Spleen (tissue), 11 donors: Measurements from ENCODE around the gene TMEM245. TPM values are rescaled to one million over a fixed set of nuclear protein-coding genes. Genes with fewer than 3 reads are reported as not detected.

Experiments used
- DNase-seq: peaks from one replicate; pipeline ENCODE4 v3.0.0-alpha.2; 2020
- H3K27ac ChIP-seq, 8 donors: fragments of 200-600 bp; sonication (generic) in 7 of 8; 1 replicate in 4 of 8; 2 replicates in 4 of 8; pipeline versions ENCODE4 v1.5.0 to v1.8.0; 2016 to 2021; ENCODE audit warnings: inconsistent platforms in 4 of 8, mild to moderate bottlenecking in 4 of 8, moderate library complexity in 1 of 8
- H3K27me3 ChIP-seq, 7 donors: fragments of 200-600 bp; sonication (generic) in 6 of 7; replicated peaks in 1 of 7; 1 replicate in 4 of 7; 2 replicates in 3 of 7; pipeline versions ENCODE4 v1.5.0 to v1.8.0; 2016 to 2021; ENCODE audit warnings: inconsistent platforms in 3 of 7, mild to moderate bottlenecking in 1 of 7
- H3K36me3 ChIP-seq, 6 donors: fragments of 200-600 bp; sonication (generic) in 5 of 6; 1 replicate in 4 of 6; 2 replicates in 2 of 6; pipeline versions ENCODE4 v1.5.0 to v1.8.0; 2016 to 2021; ENCODE audit warnings: inconsistent platforms in 2 of 6
- H3K4me1 ChIP-seq, 6 donors: fragments of 200-600 bp; sonication (generic) in 5 of 6; 1 replicate in 3 of 6; 2 replicates in 3 of 6; pipeline versions ENCODE4 v1.5.0 to v1.8.0; 2016 to 2021; ENCODE audit warnings: inconsistent platforms in 3 of 6
- H3K4me3 ChIP-seq, 8 donors: fragments of 200-600 bp; sonication (generic) in 7 of 8; 1 replicate in 4 of 8; 2 replicates in 4 of 8; pipeline versions ENCODE4 v1.5.0 to v1.8.0; 2016 to 2021; ENCODE audit warnings: inconsistent platforms in 4 of 8, mild to moderate bottlenecking in 4 of 8, moderate library complexity in 2 of 8
- H3K9me3 ChIP-seq, 8 donors: fragments of 200-600 bp; sonication (generic) in 7 of 8; 1 replicate in 4 of 8; 2 replicates in 4 of 8; pipeline versions ENCODE4 v1.5.0 to v1.8.0; 2016 to 2021; ENCODE audit warnings: inconsistent platforms in 4 of 8
- POLR2A ChIP-seq, 3 donors: fragments of 450-650 bp; IDR thresholded peaks; one replicate each; pipeline ENCODE4 v1.5.1; 2017; ENCODE audit warnings: antibody characterized with exemption in 3 of 3, mild to moderate bottlenecking in 1 of 3
- POLR2AphosphoS5 ChIP-seq, 3 donors: sonication (generic); formaldehyde crosslinking; IDR thresholded peaks; one replicate each; pipeline ENCODE4 v1.5.1; 2017; ENCODE audit warnings: antibody characterized with exemption in 3 of 3
- WGBS, 5 donors: extraction: QIAGEN DNeasy Blood & Tissue Kit in 3 of 5; methylation state at CpG; one replicate each; pipeline versions ENCODE4 v1.1.5 to v1.1.7; 2013 to 2018; 5-methylcytosine and 5-hydroxymethylcytosine counted together
- intact Hi-C: fragments of 100-400 bp; cut with DNase I; formaldehyde crosslinking; loops from one replicate; pipeline ENCODE4 v1.15.0; 2023; ENCODE audit warnings: low total_unique reads
- polyA plus RNA-seq, 3 donors: library from polyadenylated mRNA; stranded (reverse); fragments of 200-250 nt; gene quantifications; one replicate each; pipeline ENCODE4 v1.2.1, GENCODE V29; 2013
- total RNA-seq, 7 donors: library from RNA; depleted of rRNA in 3 of 7; stranded (reverse); fragments of >200 nt in 3 of 7; fragmentation: NEBNext Ultra II Directional in 4 of 7; extraction: Animal tissue kit (Norgen Biotek cat#: 25700) in 4 of 7; gene quantifications; one replicate each; pipeline versions ENCODE4 v1.1.0 to v1.2.1, GENCODE V29; 2016 to 2021
- TF ChIP-seq, protein P1 (sequence below), 11 experiments: fragments of 200-600 bp in 7 of 11; fragments of 450-650 bp in 4 of 11; sonication (generic) in 4 of 11; IDR thresholded peaks in 8 of 11; conservative IDR thresholded peaks in 3 of 11; 1 replicate in 7 of 11; 2 replicates in 4 of 11; pipeline versions ENCODE4 v1.4.0 to v1.8.0; 2016 to 2021; ENCODE audit warnings: antibody characterized with exemption in 11 of 11, inconsistent platforms in 4 of 11, mild to moderate bottlenecking in 1 of 11
- donor health status: healthy with polysubstance abuse.
- donor health status: DM: no; HTN: no; CAD: no; lungs with moderate emphysema.
- donor health status: DM: no; HTN: no; CAD: no.
- donor health status: Bipolar disorder and iron deficiency.
- donor health status: healthy.
- donor health status: DM: no; HTN: no; CAD: no.
- donor health status: DM: yes; HTN: yes; CAD: no.

Gene TMEM245
- total and polyA plus RNA-seq, 10 donors, result 3.2 to 71.6 (median 37.9) TPM

DNA sequence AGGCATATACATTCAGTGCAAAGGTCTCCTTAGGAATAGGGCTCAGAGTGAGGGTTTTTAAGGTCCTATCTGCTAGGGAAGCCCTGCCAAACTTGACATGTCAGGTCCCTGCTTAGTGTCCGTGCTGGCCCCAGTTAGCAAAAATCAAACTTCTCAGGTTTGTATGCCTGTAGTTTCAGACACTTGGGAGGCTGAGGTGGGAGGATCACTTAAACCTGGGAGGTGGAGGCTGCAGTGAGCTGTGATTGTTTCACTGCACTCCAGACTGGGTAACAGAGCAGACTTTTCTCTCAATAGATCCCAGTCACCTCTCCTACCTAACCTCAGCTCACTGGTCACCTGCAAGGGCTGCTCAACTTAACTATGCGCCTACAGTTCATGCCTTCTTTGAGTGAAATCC, 18.7 kb upstream of the TMEM245 start:
- no peaks in the 10 kb centered on the region for H3K9me3 ChIP-seq
- no peaks in the 10 kb centered on the region for H3K36me3 ChIP-seq
- no peak overlapping the region for H3K27ac ChIP-seq
- TF ChIP-seq, protein P1, sequence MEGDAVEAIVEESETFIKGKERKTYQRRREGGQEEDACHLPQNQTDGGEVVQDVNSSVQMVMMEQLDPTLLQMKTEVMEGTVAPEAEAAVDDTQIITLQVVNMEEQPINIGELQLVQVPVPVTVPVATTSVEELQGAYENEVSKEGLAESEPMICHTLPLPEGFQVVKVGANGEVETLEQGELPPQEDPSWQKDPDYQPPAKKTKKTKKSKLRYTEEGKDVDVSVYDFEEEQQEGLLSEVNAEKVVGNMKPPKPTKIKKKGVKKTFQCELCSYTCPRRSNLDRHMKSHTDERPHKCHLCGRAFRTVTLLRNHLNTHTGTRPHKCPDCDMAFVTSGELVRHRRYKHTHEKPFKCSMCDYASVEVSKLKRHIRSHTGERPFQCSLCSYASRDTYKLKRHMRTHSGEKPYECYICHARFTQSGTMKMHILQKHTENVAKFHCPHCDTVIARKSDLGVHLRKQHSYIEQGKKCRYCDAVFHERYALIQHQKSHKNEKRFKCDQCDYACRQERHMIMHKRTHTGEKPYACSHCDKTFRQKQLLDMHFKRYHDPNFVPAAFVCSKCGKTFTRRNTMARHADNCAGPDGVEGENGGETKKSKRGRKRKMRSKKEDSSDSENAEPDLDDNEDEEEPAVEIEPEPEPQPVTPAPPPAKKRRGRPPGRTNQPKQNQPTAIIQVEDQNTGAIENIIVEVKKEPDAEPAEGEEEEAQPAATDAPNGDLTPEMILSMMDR (IDR thresholded peaks at IDR 0.05 in 8 of 11, conservative IDR thresholded peaks at IDR 0.05 in 3 of 11), result no peak
- TF ChIP-seq POLR2A (IDR thresholded peaks at IDR 0.05) (no peak), POLR2AphosphoS5 (IDR thresholded peaks at IDR 0.05) (no peak)
- H3K4me1 ChIP-seq, result no peaks in the 10 kb centered on the region
- no peaks in the 10 kb centered on the region for H3K27me3 ChIP-seq
- no peak for DNase-seq
- H3K4me3 ChIP-seq, result no peak overlapping the region
- 92 to 100% (median 97%) methylated on average over 2 of the region's 2 CpGs for WGBS, 5 donors
- intact Hi-C loops, result no loop called here

DNA sequence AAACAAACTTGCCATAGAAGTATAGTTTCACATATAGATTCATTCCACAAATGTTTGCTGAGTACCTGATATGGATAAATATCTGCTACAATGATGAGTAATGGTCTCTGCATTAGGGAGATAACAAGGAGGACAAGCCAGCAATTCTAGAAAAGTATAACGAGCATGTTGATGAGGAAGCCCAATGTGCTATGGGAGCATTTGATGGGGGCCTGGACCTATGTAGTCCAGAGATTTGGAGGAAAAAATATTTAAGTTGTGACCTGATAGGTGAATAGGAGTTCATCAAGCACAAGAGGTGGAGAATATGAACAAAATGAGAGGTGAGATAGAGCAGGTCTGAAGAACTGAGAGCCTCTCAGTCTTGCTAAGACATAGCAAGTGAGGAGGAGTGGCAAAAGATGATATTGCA, 14.4 kb upstream of the TMEM245 start:
- Histone ChIP-seq H3K4me1 (peaks cover 0 to 11% (median 6%) of the 10 kb centered on the region in 6 donors), H3K36me3 (no peaks in the 10 kb centered on the region), H3K4me3 (no peak overlapping the region), H3K27me3 (no peaks in the 10 kb centered on the region), H3K27ac (no peak overlapping the region), H3K9me3 (no peaks in the 10 kb centered on the region)
- TF ChIP-seq, protein P1 (IDR thresholded peaks at IDR 0.05 in 8 of 11, conservative IDR thresholded peaks at IDR 0.05 in 3 of 11), result no peak
- 82 to 94% (median 94%) methylated on average over 1 of the region's 1 CpG for WGBS, 5 donors
- intact Hi-C loops, result no loop called here
- no peak for DNase-seq

DNA sequence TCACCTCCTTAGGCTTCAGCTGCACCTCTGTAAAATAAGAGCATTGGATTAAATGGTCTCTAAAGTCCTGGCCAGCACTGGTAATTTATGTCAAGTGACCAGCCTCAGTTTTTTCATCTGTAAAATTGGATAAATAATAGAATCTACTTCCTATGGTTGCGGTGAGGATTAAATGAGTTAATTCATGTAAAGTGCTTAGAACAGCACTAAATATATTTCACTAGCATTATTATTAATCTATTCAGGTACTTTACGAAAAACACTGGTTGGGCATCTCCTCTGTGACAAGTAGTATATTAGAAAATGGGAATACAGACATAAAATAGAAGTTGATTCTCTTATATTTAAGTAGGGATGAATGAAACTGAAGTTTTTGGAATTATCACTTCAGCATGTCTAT, 13.8 kb upstream of the TMEM245 start:
- H3K27ac ChIP-seq, result no peak overlapping the region
- DNase-seq, result no peak
- intact Hi-C loops, result no loop called here
- no peaks in the 10 kb centered on the region for H3K27me3 ChIP-seq
- H3K4me1 ChIP-seq, result peaks cover 0 to 11% (median 6%) of the 10 kb centered on the region in 6 donors
- no peaks in the 10 kb centered on the region for H3K36me3 ChIP-seq
- no peak for TF ChIP-seq POLR2AphosphoS5 (IDR thresholded peaks at IDR 0.05)
- TF ChIP-seq, protein P1 (IDR thresholded peaks at IDR 0.05 in 8 of 11, conservative IDR thresholded peaks at IDR 0.05 in 3 of 11), result no peak
- no peak for TF ChIP-seq POLR2A (IDR thresholded peaks at IDR 0.05)
- H3K4me3 ChIP-seq, result no peak overlapping the region
- no peaks in the 10 kb centered on the region for H3K9me3 ChIP-seq
- 89 to 95% (median 95%) methylated on average over 2 of the region's 2 CpGs for WGBS, 5 donors

DNA sequence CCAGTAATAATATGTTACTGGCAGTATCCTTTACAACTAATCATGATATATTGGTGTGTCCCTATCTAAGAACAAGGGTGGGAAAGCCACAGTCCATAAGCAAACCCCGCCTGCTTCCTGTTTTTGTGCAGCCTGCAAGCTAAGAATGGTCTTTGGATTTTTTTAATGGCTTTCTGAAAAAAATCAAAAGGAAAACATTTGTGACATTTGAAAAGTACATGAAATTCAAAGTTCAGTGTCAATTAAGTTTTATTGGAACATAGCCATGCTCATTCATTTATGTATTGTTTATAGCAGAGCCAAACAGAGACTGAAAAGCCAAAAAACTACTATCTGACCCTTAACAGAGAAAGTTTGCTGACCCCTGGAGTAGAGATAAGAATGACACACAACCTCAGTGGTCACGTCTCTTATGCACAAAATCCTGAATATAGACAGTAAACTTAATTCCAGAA, 12.8 kb upstream of the TMEM245 start:
- DNase-seq, result no peak
- no peaks in the 10 kb centered on the region for H3K36me3 ChIP-seq
- TF ChIP-seq POLR2A (IDR thresholded peaks at IDR 0.05), result no peak
- TF ChIP-seq, protein P1 (IDR thresholded peaks at IDR 0.05 in 8 of 11, conservative IDR thresholded peaks at IDR 0.05 in 3 of 11), result no peak
- TF ChIP-seq POLR2AphosphoS5 (IDR thresholded peaks at IDR 0.05), result no peak
- intact Hi-C loops, result no loop called here
- WGBS, 5 donors, result 19 to 33% (median 28%) methylated on average over 2 of the region's 2 CpGs
- no peaks in the 10 kb centered on the region for H3K9me3 ChIP-seq
- H3K27me3 ChIP-seq, result no peaks in the 10 kb centered on the region
- H3K4me1 ChIP-seq, result peaks cover 0 to 11% (median 6%) of the 10 kb centered on the region in 6 donors
- no peak overlapping the region for H3K4me3 ChIP-seq
- H3K27ac ChIP-seq, result no peak overlapping the region
